GM21526 (cell line): Measurements from ENCODE around the gene SPSB1.

Experiments used
- ATAC-seq: cut with Tn5 transposase; IDR thresholded peaks from one replicate; pipeline ENCODE4 v1.9.1; 2021; ENCODE audit warnings: moderate library complexity; ENCODE audit not compliant: unreplicated experiment, low FRiP score

The SPSB1 gene

DNA sequence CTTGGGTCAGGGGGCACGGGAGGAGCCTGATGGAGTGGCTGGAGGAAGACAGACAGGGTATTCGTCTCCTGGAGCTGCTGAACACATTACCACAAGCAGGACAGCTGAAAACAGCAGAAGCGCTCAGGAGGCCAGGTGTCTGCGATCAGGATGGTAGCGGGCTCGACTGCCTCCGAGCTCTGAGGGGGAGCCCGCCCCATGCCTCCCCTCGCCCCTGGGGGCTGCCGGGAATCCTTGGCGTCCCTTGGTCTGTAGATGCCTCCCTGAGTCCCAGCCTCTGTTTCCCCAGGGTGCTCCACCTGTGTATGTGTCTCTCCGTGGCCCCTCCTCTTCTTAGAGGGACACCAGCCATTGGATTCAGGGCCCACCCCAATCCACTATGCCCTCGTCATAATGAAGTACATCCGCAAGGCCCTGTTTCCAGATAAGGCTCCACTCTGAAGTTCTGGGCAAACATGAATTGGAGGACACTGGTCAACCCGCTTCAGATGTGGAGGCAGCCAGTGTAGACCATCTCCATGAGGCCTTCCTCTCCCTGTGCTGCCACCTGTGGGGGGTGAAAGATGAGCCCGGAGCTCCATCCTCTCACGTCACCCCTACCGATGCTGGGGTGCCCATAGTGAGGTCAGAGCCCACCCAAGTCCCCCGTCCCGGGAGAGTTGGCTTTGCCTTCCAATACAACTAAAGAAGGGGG lies 67.8 kb downstream of the SPSB1 start:
- ATAC-seq = no peak

DNA sequence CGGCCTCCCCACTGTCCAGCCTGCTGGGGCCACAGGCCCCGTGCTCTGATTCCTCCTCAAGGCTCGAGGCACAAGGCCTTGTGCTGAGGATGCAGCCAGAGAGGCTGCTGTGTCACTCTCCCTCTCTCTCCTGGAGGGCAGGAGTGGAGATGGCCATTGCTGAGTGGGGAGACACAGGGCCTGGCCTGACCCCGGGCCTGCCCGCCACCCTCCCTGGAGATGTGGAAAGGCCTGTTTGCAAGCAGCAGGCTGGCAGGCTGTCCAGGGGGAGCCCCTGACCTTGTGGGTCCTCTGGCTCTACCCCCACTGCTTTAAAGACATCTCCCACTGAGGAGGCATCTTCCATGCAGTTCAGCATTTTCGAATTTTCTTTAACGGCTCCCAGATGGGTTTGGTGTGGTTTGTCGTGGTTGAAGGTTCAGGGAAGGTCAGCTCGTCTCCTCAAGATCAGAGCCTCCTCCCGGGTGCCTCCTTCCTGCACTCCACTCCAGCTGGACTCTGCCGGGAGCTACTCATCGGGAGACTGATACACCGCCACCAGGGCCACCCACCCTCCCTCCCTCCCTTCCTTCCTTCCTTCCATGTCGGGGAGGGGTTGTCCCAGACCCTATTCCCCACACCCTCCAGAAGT lies 69.1 kb downstream of the SPSB1 start:
- ATAC-seq = no peak

DNA sequence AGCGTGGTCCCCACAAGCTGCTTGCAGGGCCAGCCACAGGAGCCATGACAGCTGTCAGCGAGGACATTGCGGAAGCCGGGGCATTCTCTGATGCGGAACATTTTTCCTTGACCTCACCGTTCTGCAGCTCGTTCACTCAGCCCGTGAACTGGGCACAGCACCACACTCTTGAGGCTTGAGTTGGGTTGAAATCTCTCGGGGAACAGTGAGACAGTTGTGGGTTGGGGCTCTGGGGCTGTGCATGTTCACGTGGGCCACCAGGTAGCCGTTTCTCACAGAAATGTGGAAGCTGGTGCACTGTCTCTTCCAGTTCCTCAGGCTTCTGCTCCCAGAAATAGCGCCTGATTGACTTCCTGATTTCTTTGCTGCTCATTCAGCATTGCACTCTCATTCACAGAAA lies 69.8 kb downstream of the SPSB1 start:
- no peak for ATAC-seq

DNA sequence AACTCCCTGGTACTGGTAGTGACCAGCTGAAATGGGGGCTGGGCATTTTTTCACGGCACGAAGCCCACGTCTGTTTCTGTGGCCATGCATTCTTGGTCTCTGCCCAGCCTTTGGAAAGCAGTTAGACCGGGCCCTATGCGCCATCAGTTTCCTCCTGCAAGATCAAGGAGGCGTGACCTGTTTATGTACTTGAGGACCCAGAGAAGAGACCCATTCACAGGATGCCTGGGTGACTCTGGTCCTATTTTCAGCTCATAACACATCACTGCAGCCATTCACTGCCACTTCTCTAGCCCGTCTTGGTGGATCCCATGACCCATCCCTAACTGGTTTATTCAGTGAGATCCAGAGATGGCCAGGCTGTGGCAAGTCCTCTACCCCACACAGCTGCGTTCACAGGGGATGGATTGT lies 70.4 kb downstream of the SPSB1 start:
- no peak for ATAC-seq

DNA sequence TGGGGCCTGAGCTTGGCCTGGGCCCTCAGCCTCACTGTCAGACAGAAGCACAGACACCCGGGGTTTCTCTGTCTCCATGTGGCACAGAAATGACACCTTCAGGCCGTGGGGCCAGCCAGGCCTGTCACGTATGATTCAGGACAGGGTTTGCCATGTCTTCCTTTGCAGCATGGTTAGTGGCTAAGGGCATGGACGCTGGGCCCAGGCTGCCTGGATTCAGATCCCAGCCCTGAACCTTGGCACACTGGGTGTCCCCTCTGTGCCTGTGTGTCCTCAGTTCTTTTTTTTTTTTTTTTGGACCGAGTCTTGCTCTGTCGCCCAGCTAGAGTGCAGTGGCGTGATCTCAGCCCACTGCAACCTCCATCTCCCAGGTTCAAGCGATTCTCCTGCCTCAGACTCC lies 73.6 kb downstream of the SPSB1 start:
- ATAC-seq = no peak

DNA sequence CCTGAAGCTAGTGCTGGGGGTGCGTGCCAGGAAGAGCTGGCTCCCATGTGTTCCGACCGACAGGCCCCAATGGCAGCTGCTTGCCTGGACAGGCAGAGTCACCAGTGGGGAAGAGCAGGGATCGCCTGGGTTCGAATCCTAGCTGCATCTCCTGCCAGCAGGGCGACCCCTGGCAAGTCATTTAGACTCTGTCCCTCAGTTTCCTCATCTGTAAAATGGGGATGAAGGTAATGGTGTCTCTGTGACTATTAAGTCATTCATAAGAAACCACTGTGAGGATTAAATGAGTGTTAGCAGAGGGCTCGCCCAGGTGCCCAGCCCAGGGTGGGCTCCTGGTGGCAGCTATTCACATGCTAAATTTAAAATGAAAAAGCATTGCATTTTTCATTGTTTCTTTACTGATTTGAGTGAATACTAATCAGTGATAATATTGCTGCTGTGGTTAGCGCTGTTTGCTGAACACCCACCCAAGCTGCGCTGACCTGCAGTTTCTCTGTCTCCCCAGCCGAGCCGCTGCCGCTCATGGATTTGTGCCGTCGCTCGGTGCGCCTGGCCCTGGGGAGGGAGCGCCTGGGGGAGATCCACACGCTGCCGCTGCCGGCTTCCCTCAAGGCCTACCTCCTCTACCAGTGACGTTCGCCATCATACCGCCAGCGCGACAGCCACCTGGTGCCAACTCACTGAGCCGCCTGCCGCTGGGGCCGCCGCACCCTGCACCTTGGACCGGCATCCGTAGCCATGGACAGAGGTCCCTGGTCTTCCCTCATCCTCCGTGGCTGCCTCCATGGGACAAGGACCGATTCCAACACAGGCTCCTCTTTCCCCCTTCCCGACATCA lies 74.5 kb downstream of the SPSB1 start:
- ATAC-seq = no peak

DNA sequence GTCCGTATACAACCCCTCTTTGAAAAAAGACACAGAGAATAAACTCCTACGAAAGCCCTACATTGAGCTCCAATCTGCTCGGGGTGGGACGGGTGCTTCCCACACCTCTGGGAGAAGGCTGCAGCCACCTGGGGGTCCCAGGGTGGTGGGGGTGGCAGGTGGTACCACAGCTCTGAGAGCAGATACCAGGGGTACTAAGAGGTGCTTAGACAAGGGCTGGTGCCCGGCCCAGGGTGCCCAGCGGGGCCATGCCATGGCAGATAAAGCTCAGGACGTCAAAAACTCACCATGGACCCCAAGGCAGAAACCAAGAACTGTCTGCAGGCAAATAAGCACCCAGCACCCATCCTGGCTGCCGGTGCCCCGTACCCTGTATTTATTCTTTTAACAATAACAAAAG lies 75.1 kb downstream of the SPSB1 start:
- no peak for ATAC-seq

DNA sequence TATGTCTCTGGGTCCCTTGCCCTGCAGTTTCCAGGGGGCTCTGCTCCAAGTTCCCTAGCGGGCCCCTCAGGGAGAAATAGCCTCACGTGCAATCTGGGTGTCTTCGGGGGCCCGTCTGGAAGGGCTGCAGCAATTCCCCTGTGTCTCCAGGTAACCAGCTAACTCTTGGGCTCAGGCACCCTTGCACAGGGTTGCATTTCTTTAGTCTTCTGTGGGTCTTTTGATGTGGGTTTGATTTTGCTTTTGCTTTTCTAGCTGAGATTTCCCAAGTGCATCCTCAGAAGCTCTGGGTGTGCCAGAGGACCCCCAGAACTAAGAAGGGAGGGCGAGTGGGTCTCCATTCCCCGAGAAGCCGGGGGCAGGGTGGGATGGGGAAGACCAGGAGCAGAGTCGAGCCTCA lies 75.7 kb downstream of the SPSB1 start:
- ATAC-seq = no peak

DNA sequence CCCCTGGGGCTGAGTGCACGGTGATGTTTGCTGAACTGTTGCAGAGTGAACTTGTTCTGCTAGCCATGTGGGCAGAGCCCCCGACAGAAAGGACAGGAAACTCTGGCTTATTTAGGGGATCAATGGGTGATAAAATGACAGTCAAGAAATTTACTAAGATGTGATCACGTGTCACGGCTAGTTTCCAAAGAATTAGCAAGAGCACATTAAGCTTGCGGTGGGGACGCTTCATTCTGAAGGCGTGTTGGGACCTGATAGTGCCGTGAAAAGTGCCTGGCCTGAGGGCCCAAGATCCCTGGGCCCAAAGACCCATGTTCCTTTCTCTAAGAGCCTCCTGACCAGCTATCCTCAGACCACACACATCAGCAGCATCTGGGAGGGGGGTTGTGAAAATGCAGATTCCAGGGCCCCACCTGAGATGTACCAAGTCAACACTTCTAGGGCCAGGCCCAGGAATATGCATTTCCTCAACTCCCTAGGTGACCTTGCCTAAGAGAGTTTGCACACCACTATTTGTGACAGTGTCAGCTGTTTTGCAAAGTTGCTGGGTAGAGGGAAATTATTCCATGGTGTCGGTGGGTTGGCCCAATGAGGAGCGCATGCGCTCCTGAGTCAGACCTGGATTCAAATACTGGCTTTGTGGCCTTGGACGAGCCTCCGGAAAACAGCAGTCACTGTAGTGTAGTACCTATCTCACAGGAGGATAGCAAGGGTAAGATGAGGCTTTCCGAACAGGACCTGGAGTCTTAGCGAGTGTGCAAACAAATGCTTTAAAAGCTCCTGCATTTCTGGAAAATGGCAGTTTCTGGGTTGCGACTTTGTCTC lies 77.5 kb downstream of the SPSB1 start:
- no peak for ATAC-seq

DNA sequence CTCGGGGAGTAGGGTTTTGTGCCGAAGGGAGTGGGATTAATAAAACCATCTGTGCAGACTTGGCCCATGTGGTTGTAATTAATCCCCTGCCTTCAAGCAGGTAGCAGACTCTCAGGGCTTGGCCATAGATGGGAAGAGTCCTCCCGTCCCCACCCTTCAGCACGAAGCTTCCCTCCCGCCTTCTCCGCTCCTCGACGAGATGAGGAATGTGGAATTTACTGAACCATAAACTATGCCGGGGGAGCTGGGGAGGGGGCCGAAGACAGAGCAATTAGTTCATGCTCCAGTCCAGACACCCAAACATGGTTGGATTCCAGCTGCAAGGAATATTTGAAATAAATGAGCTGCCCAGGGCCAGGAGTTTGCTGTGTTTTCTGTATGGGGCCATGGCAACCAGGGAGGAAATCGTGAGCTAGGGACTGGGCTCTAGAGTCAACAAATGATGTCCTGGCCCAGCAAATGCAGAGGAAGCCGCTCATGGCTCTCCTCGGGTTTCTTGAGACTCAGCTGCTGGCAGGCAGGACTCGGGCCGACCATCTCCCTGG lies 78.8 kb downstream of the SPSB1 start:
- no peak for ATAC-seq

DNA sequence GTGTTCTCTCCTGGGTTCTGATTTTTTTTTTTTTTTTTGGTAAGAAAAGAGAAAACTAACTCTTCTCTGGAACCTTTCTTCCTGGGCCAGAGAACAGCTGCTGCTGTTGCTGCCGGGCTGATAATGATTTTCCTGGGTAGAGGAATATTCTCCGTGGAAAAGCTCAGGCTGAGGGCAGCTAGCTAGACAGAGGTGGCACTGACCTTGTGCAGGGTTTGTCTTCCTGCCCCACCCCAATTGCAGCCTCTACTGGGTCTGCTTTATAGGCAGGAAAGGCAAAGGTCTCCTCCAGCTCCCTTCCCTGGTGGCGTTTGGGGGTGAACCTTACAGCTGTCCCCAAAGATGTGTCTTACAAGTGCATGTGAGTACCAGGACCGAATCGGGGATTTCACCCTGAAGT lies 79.3 kb downstream of the SPSB1 start:
- ATAC-seq = no peak

DNA sequence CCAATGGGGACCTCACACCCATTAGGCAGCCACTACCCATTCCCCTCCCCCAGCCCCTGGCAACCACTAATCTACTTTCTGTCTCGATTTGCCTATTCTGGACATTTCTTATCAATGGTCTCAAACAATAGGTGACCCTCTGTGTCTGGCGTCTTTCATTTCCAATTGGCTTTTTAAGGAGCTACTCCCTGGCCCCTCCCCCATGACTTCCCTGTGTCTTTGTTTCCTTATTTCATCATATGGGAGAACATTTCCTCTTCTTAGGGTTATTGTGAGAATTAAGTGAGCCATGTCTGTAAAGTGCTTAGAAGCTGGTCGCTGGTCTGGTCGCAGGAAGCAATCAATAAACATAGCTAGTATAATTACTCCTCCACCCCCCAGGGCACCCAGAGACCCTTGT lies 80.9 kb downstream of the SPSB1 start:
- no peak for ATAC-seq

DNA sequence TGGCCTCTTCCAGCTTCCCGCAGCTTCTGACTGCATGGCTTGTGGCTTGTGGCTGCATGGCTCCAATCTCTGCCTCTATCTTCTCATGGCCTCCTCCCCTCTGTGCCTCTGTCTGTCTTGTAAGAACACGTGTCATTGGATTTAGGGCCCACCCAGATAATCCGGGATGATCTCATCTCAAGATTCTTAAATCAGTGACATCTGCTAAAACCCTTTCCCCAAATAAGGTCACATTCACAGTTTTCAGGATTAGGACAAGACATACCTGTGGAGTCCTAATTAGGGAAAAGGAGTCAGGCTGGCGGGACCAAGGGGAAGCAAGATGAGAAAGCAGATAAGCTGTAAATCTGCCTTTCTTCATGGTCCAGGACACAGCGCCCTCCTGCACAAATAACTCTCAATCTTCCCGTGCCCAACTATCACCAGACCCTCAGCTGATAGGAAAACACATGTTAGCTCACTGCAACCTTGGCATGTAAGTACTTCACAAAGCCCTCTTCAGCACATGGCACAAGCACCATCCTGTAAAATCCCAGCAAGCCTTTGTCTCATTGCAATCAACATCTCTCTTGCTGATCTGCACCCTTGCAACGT lies 82.2 kb downstream of the SPSB1 start:
- ATAC-seq = no peak

DNA sequence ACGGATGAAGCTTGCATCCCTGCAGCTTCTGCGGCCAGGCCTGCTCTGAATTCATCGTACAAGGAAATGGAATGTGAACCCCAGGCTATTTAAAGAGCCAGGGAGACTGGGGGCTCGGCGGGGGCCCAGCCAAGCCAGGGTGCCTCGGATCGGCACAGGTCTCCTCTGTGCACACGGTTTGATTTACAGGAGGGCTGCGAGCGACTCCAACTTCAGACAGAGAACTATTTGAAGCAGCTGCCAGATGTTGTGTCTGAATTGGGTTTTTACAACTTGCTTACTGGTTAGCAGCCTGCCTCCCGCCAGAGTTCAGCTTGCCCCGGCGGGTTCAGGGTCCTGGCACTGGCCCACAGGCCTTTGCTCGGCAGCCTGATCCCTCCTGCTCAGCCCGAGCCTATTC lies 83.2 kb downstream of the SPSB1 start:
- no peak for ATAC-seq

DNA sequence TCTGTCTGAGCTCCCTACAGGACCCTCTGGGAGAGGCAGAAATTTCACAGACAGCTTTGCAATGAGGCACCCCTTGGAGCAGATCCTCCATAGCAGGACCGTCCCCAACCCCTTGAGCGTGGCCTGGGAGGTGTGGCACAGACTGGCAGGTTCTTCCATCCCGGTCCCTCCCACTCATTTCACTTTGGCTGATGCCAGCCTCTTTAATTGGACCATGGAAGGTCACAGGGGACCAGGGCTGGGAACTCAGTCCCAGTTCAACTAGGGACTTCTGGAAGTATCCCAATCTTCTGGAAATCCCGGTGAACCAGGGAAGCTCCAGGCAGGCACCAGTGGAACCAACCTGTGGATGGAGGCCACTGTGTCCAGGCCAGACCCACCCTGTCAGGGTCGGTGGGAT lies 83.7 kb downstream of the SPSB1 start:
- no peak for ATAC-seq

DNA sequence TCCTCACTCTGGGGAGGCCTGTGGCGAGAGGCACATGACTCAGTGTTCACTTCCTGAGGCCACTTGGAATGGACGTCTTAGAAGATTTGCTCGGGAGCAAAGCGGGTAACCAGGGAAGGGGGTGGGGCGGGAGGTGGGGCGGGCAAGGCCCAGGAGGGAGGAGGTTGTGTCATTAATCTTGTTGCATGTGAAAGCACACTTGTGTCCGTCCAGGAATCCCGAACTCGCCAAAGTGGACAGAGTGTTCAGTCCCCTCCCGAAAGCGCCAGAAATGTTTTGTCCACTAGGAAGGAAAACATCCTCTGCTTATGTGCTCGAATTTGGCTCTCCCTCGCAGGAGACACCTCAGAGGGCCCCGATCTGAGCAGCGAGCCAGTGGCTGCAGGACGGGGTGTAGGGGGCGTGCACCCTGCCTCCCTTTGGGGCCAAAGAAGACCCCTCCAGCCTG lies 84.2 kb downstream of the SPSB1 start:
- no peak for ATAC-seq

DNA sequence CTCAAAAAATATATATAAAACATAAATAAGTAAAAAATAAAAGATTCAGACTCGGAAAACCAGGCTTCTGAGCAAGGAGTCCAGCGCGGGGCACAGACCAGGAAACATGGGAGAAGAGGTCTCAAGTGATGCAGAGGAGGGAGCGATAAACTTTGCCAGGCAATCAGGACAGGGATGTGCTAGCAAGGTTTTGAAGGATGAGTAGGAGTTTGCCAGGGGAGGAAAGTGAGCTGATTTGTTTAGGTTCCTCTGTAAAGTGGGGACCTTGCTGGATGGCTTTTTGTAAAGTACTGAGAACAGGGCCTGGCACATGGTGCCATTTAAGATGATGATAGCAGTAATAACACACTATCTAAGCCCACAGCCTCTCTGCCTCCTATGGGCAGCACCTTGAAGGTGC lies 86.1 kb downstream of the SPSB1 start:
- no peak for ATAC-seq

DNA sequence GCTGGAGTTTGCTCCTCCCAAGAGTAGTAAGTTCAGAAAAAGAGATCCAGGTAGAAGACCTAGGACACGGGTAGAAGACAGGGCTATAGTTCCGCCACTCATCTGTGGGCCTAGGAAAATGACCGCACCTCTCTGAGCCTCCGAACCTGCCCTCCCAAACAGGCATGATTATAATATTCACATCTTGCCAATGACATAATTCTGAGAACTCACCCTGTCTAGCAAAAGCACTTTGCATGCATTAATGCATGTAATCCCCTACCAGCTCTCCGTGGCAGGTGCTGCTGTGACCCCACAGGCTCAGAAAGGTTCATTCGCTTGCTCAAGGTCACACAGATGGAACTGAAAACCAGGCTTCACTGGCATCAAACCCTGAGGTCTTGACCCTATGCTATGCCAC lies 88.0 kb downstream of the SPSB1 start:
- ATAC-seq = no peak

DNA sequence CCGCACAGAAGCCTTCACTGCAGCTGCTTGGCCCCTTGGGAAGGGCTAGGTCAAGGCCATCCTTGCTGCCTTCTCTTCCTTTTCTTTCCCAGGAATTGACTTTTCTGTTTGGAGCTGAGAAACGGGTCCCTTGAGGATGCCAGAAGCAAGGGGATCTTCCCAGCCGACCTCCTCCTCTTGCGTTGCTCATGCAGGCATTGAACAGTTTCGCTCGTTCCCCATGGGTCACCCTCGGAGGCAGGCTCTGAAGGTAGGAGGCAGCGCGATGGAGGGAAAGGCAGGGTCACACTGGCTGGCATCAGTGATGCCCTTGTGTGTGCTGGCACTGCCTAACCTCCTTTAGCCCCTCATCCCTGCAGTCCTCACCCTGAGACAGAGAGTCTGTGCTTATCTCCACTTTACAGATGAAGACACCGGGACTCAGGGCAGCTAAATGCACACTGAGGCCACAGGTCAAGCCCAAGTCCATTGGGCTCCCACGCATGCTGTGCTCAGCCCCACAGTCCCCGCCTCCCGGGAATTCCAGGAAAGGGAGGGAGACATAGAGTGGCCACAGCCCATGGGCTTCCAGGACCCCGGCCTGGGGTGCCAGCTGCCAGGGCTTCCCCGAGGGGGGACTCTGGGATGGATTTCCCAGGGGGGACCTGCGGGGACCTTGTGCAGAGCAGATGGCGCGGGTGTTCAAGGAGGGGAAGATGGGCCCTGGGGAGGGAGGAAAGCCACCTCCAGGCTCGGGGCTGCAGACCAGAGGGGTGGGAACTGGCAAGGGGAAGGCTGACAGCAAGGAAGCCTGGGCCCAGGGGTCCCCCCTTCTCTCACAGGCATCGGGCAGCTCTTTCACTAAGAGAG lies 90.2 kb downstream of the SPSB1 start:
- no peak for ATAC-seq
